K562 (cell line): Measurements from ENCODE around the gene ZKSCAN4. TPM values are rescaled to one million over a fixed set of nuclear protein-coding genes. Genes with fewer than 3 reads are reported as not detected.
A peak's percentile ranks its signal among the peaks of the same experiment; 100 is the strongest.

ENCODE experiments used
- DACH1 ChIP-seq: fragments of 450-650 bp; IDR thresholded peaks from 2 replicates; pipeline ENCODE4 v1.6.1; 2018; ENCODE audit not compliant: partially characterized antibody
- EZH2 ChIP-seq: IDR thresholded peaks from 2 replicates; pipeline ENCODE4 v1.6.1; 2012; ENCODE audit warnings: low read depth, mild to moderate bottlenecking, inconsistent platforms, low read length, borderline replicate concordance
- JUNB ChIP-seq: fragments of 450-650 bp; formaldehyde crosslinking; conservative IDR thresholded peaks from 2 replicates; pipeline ENCODE4 v1.4.0; 2020; ENCODE audit warnings: mild to moderate bottlenecking
- KAT7 ChIP-seq: sonication (generic); formaldehyde crosslinking; IDR thresholded peaks from 2 replicates; pipeline ENCODE4 v1.8.0; 2022; ENCODE audit warnings: missing genetic modification reagents, mild to moderate bottlenecking, borderline replicate concordance
- OTX1 ChIP-seq: fragments of 450-650 bp; formaldehyde crosslinking; IDR thresholded peaks from 2 replicates; pipeline ENCODE4 v1.4.0; 2022; ENCODE audit warnings: mild to moderate bottlenecking
- PHTF2 ChIP-seq: fragments of 250-450 bp; sonication (Bioruptor Pico); IDR thresholded peaks from 2 replicates; pipeline ENCODE4 v1.5.0; 2021; ENCODE audit warnings: mild to moderate bottlenecking
- RBFOX2 ChIP-seq: fragments of 200-400 bp; formaldehyde crosslinking; IDR thresholded peaks from 2 replicates; pipeline ENCODE4 v1.6.1; 2017; ENCODE audit warnings: low read depth, mild to moderate bottlenecking, low read length, moderate library complexity
- RBM34 ChIP-seq: fragments of 200-400 bp; formaldehyde crosslinking; IDR thresholded peaks from 2 replicates; pipeline ENCODE4 v1.6.1; 2018; ENCODE audit warnings: low read length, borderline replicate concordance; ENCODE audit not compliant: insufficient read depth
- RCOR1 ChIP-seq, 2 experiments: IDR thresholded peaks; 2 replicates each; pipeline ENCODE4 v1.6.1; 2012; ENCODE audit warnings: low read depth in 2 of 2, low read length in 2 of 2, borderline replicate concordance in 1 of 2, improper control_type of control experiment in 1 of 2
- SUPT5H ChIP-seq: fragments of 450-650 bp; IDR thresholded peaks from 2 replicates; pipeline ENCODE4 v1.6.1; 2016
- polyA plus RNA-seq, 8 experiments: library from polyadenylated mRNA; depleted of rRNA in 4 of 8; stranded (reverse) in 5 of 8; unstranded in 3 of 8; fragments of >200 nt; fragmentation: Nextera tagmentation in 2 of 8; fragmentation: Illumina TruSeq in 1 of 8; extraction: Ambion mirVana in 2 of 8; extraction: Trizol in 1 of 8; gene quantifications; 2 replicates each; pipeline versions ENCODE4 v1.2.1 to v1.2.3, GENCODE V29; 2011 to 2014; ENCODE audit warnings: inconsistent platforms in 1 of 8, missing spikeins in 1 of 8
- total RNA-seq, 7 experiments: library from RNA; depleted of rRNA in 6 of 7; stranded (reverse); fragments of >200 nt in 6 of 7; fragmentation: Illumina TruSeq in 2 of 7; extraction: Trizol in 2 of 7; gene quantifications; 2 replicates each; pipeline versions ENCODE4 v1.2.1 to v1.2.3, GENCODE V29; 2011 to 2021; ENCODE audit warnings: low replicate concordance in 1 of 7
- TF ChIP-seq, protein P1 (sequence below), 2 experiments: fragments of 450-650 bp in 1 of 2; sonication (generic) in 1 of 2; formaldehyde crosslinking in 1 of 2; IDR thresholded peaks; 2 replicates each; pipeline versions ENCODE4 v1.7.1 to v1.9.0; 2016 to 2022; ENCODE audit warnings: inconsistent platforms in 1 of 2, mild to moderate bottlenecking in 1 of 2, missing genetic modification reagents in 1 of 2
- TF ChIP-seq, protein P2 (sequence below): fragments of 450-650 bp; IDR thresholded peaks from 2 replicates; pipeline ENCODE4 v1.6.1; 2016; ENCODE audit warnings: low read depth, mild to moderate bottlenecking, moderate library complexity
- TF ChIP-seq, protein P3 (sequence below): sonication (generic); formaldehyde crosslinking; IDR thresholded peaks from 2 replicates; pipeline ENCODE4 v1.8.1; 2023; ENCODE audit warnings: mild to moderate bottlenecking, missing genetic modification reagents
- TF ChIP-seq, protein P4 (sequence below): sonication (generic); formaldehyde crosslinking; IDR thresholded peaks from 2 replicates; pipeline ENCODE4 v1.8.0; 2022; ENCODE audit warnings: mild to moderate bottlenecking, missing genetic modification reagents

The ZKSCAN4 gene
- total and polyA plus RNA-seq, 9 of the 15 experiments (the other 6 are each of a cell fraction or from before 2014, with no cell fraction given) = 1.2 to 5.3 (median 4.7) TPM

DNA sequence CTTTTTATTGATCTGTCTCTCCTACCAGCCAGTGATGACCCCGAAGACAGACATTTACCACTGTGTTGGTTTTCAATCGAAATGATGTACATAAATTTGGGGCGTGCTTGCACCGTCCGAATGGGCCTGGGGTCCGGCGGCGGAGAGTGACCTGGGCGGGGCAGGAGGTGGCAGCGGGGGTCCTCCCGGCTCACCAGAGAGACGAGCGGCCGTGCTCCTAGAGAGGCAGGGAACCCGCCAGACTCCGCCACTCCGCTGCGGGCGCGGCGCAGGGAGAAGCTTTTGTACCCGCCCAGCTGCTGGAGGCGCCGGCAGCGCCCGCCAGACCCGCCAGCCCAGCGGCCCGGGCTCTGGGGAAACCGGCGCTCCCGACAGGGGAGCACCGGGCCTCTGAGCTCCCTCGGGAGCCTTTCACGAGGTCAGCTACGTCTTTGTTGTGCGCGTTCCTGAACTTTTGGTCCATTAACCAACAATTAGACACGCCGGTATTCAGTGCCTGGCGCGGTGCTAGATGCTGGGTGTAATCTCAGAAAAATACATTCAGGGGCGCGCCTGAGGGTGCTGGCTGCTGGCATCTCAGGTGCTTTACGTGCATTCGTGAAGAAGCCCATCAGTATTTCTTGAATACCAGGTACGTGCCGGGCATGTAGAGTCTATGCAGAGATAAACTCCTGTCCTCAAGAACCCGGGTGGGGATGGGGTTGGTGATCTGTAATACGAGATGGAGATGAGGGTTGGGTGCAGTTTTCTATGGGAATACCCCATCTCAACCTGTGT lies 29.4 kb upstream of the ZKSCAN4 start, which contains the start of gene PGBD1 (continued):
- TF ChIP-seq, protein P1, sequence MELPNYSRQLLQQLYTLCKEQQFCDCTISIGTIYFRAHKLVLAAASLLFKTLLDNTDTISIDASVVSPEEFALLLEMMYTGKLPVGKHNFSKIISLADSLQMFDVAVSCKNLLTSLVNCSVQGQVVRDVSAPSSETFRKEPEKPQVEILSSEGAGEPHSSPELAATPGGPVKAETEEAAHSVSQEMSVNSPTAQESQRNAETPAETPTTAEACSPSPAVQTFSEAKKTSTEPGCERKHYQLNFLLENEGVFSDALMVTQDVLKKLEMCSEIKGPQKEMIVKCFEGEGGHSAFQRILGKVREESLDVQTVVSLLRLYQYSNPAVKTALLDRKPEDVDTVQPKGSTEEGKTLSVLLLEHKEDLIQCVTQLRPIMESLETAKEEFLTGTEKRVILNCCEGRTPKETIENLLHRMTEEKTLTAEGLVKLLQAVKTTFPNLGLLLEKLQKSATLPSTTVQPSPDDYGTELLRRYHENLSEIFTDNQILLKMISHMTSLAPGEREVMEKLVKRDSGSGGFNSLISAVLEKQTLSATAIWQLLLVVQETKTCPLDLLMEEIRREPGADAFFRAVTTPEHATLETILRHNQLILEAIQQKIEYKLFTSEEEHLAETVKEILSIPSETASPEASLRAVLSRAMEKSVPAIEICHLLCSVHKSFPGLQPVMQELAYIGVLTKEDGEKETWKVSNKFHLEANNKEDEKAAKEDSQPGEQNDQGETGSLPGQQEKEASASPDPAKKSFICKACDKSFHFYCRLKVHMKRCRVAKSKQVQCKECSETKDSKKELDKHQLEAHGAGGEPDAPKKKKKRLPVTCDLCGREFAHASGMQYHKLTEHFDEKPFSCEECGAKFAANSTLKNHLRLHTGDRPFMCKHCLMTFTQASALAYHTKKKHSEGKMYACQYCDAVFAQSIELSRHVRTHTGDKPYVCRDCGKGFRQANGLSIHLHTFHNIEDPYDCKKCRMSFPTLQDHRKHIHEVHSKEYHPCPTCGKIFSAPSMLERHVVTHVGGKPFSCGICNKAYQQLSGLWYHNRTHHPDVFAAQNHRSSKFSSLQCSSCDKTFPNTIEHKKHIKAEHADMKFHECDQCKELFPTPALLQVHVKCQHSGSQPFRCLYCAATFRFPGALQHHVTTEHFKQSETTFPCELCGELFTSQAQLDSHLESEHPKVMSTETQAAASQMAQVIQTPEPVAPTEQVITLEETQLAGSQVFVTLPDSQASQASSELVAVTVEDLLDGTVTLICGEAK (IDR thresholded peaks at IDR 0.05) = peak; percentile 69; the same call in 1 of the 2 replicates
- TF ChIP-seq, protein P1 (CRISPR knock-in tag; IDR thresholded peaks at IDR 0.05) = no peak
- TF ChIP-seq RBFOX2 (peak; percentile 92), KAT7 (CRISPR knock-in tag) (peak; percentile 86; the same call in 1 of the 2 replicates), OTX1 (CRISPR knock-in tag) (no peak), JUNB (no peak), DACH1 (peak; percentile 47), EZH2 (no peak), PHTF2 (no peak), RBM34 (no peak), SUPT5H (peak; percentile 70), RCOR1 (IDR thresholded peaks at IDR 0.05; ENCODE audit: borderline replicate concordance in 1 of 2, low read depth in 2 of 2, low read length in 2 of 2) (peak in 1 of 2 experiments; percentile 23; a peak in 1 of 4 replicates)
- TF ChIP-seq, protein P2, sequence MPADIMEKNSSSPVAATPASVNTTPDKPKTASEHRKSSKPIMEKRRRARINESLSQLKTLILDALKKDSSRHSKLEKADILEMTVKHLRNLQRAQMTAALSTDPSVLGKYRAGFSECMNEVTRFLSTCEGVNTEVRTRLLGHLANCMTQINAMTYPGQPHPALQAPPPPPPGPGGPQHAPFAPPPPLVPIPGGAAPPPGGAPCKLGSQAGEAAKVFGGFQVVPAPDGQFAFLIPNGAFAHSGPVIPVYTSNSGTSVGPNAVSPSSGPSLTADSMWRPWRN = no peak
- TF ChIP-seq, protein P3, sequence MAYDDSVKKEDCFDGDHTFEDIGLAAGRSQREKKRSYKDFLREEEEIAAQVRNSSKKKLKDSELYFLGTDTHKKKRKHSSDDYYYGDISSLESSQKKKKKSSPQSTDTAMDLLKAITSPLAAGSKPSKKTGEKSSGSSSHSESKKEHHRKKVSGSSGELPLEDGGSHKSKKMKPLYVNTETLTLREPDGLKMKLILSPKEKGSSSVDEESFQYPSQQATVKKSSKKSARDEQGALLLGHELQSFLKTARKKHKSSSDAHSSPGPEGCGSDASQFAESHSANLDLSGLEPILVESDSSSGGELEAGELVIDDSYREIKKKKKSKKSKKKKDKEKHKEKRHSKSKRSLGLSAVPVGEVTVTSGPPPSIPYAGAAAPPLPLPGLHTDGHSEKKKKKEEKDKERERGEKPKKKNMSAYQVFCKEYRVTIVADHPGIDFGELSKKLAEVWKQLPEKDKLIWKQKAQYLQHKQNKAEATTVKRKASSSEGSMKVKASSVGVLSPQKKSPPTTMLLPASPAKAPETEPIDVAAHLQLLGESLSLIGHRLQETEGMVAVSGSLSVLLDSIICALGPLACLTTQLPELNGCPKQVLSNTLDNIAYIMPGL (CRISPR knock-in tag) = 0 out of 2 replicates have a peak, but pooled peaks have one; percentile 37
- TF ChIP-seq, protein P4, sequence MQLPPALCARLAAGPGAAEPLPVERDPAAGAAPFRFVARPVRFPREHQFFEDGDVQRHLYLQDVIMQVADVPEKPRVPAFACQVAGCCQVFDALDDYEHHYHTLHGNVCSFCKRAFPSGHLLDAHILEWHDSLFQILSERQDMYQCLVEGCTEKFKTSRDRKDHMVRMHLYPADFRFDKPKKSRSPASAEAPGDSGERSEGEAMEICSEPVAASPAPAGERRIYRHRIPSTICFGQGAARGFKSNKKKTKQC (CRISPR knock-in tag) = peak; percentile 77
